Testis (tissue), 3 donors: ENCODE measurements around the gene OLA1. TPM values are rescaled to one million over a fixed set of nuclear protein-coding genes. Genes with fewer than 3 reads are reported as not detected.

Experiments used
- DNase-seq: peaks from one replicate; pipeline ENCODE4 v3.0.0-alpha.2; 2019
- H3K27ac ChIP-seq, 2 donors: fragments of 200-600 bp; sonication (generic); one replicate each; pipeline ENCODE4 v1.5.1; 2019
- H3K27me3 ChIP-seq: fragments of 200-600 bp; sonication (generic); one replicate; pipeline ENCODE4 v1.5.1; 2019
- H3K36me3 ChIP-seq: fragments of 200-600 bp; sonication (generic); one replicate; pipeline ENCODE4 v1.5.1; 2017; ENCODE audit warnings: low read depth; ENCODE audit errors: missing control alignments
- H3K4me1 ChIP-seq: fragments of 200-600 bp; sonication (generic); one replicate; pipeline ENCODE4 v1.5.1; 2019
- H3K4me3 ChIP-seq, 2 donors: fragments of 200-600 bp; sonication (generic); one replicate each; pipeline ENCODE4 v1.5.1; 2017 to 2019
- H3K9me3 ChIP-seq: fragments of 200-600 bp; sonication (generic); one replicate; pipeline ENCODE4 v1.5.1; 2017
- CTCF ChIP-seq, 3 experiments: fragments of 450-650 bp in 2 of 3; fragments of 200-600 bp in 1 of 3; sonication (generic) in 1 of 3; IDR thresholded peaks; one replicate each; pipeline ENCODE4 v1.5.1; 2016 to 2019; ENCODE audit warnings: antibody characterized with exemption in 3 of 3, mild to moderate bottlenecking in 2 of 3, moderate library complexity in 1 of 3
- POLR2A ChIP-seq: fragments of 450-650 bp; IDR thresholded peaks from one replicate; pipeline ENCODE4 v1.6.1; 2017; ENCODE audit warnings: antibody characterized with exemption, mild to moderate bottlenecking, moderate library complexity
- WGBS, 2 donors: methylation state at CpG; one replicate each; pipeline ENCODE4 v1.1.5; 2018; 5-methylcytosine and 5-hydroxymethylcytosine counted together
- intact Hi-C: fragments of 100-400 bp; cut with DNase I; formaldehyde crosslinking; loops from one replicate; pipeline ENCODE4 v1.15.1; 2023; ENCODE audit warnings: low total_unique reads
- polyA plus RNA-seq: library from polyadenylated mRNA; stranded (reverse); fragments of 350-450 nt; fragmentation: Illumina TruSeq; extraction: RNeasy Lipid Tissue Mini Kit (QIAGEN cat#74804); gene quantifications from one replicate; pipeline ENCODE4 v1.2.3, GENCODE V29; 2014; ENCODE audit warnings: low read depth, low replicate concordance; ENCODE audit not compliant: insufficient read depth
- small RNA-seq, 2 donors: library from RNA; depleted of rRNA; stranded (forward); fragments of <200 nt; gene quantifications; one replicate each; pipeline ENCODE3, GENCODE V24; 2016
- total RNA-seq, 2 donors: library from RNA; depleted of rRNA; stranded (reverse); fragments of >200 nt; gene quantifications; one replicate each; pipeline ENCODE4 v1.2.3, GENCODE V29; 2016

OLA1 gene
- total and polyA plus RNA-seq, 3 donors from 2014 or later, result 58.0 to 118 (median 63.6) TPM

DNA sequence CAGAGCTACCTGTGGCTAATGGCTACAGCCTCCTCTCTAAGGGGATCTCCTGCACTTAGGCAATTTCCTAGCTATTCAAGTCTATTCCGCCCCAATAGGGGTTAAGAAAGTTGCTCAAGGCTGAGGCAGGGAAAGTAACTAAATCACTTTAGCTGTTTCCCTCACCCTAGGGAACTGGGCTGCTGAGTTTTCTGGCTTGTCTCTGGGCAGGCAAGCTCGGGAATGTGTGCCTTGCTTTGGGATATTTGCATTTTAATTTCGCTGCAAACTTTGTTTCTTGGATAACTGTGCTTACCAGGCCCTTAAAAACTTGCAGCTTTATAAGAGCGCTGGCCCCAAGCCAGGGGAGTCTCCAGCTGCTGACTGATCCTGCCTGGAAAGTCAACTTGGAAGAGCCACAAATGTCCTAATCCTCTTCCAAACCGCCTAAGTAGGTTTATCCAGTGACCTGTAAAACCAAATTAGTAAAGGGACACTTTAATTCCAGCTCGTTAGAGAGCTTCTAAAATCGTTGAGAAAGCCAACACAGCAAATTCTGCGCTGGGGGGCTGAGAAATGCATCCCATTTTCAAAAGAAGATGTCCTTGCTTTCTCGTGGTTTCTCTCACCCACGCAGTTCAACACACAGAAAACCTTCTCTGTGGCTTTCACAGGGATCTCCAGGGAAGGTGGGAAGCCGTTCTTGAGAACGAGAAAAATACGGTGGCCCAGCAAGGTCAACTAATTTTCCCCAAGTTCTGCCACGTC lies 223.6 kb downstream of the OLA1 start:
- WGBS, 2 donors, result 21 to 22% methylated on average over 14 of the region's 14 CpGs

GRCh38 chr2:174023591-174024523 lies 224.5 kb downstream of the OLA1 start:
- WGBS, 2 donors, result 49 to 54% methylated on average over 18 of the region's 18 CpGs
- Histone ChIP-seq H3K4me1 (peaks cover 20% of the 10 kb centered on the region), H3K4me3 (no peak overlapping the region), H3K9me3 (no peaks in the 10 kb centered on the region), H3K27me3 (no peaks in the 10 kb centered on the region), H3K27ac (peak overlapping the region; percentile 6 to 80), H3K36me3 (no peaks in the 10 kb centered on the region)
- intact Hi-C loops, result no loop called here
- no peak for DNase-seq
- no peak for TF ChIP-seq CTCF (IDR thresholded peaks at IDR 0.05)
- no peak for TF ChIP-seq POLR2A

More for the DNA sequence above, 223.6 kb downstream of the OLA1 start:
- Histone ChIP-seq H3K36me3 (no peaks in the 10 kb centered on the region), H3K4me3 (peak overlapping the region; percentile 13 to 29), H3K9me3 (no peaks in the 10 kb centered on the region), H3K4me1 (peaks cover 20% of the 10 kb centered on the region), H3K27me3 (no peaks in the 10 kb centered on the region), H3K27ac (peak overlapping the region; percentile 6 to 80)
- intact Hi-C loops, result no loop called here
- TF ChIP-seq CTCF (IDR thresholded peaks at IDR 0.05) (no peak), POLR2A (no peak)
- peak; percentile 89 for DNase-seq

Small RNA genes within 50 kb of the gene (small RNA-seq; reads per million reads assigned to genes)
- gene RF00019, result 0 reads per million in 2 donors

Other genes with a start within 250 kb of the OLA1 start
- gene SP9, start 86.4 kb upstream of the OLA1 start, total RNA-seq, result 1 to 10 TPM in 1 of 2 donors, under 1 TPM in 1; 0.74 to 1.5 TPM
- gene SP9, start 86.4 kb upstream of the OLA1 start, polyA plus RNA-seq, result 0.74 TPM
- gene SCRN3, start 147.2 kb upstream of the OLA1 start, total RNA-seq, result 10 to 100 TPM; 20.2 to 29.1 TPM
- 18.3 TPM for gene SCRN3, start 147.2 kb upstream of the OLA1 start, polyA plus RNA-seq
- gene GPR155, start 238.5 kb upstream of the OLA1 start, total RNA-seq, result 1 to 10 TPM; 2.5 to 3.6 TPM
- 4.0 TPM for gene GPR155, start 238.5 kb upstream of the OLA1 start, polyA plus RNA-seq